Spleen (tissue), 11 donors: ENCODE measurements around the gene DGKE. TPM values are rescaled to one million over a fixed set of nuclear protein-coding genes. Genes with fewer than 3 reads are reported as not detected.
A peak's percentile ranks its signal among the peaks of the same experiment; 100 is the strongest.

Source experiments
- DNase-seq: peaks from one replicate; pipeline ENCODE4 v3.0.0-alpha.2; 2020
- H3K27ac ChIP-seq, 8 donors: fragments of 200-600 bp; sonication (generic) in 7 of 8; 1 replicate in 4 of 8; 2 replicates in 4 of 8; pipeline versions ENCODE4 v1.5.0 to v1.8.0; 2016 to 2021; ENCODE audit warnings: inconsistent platforms in 4 of 8, mild to moderate bottlenecking in 4 of 8, moderate library complexity in 1 of 8
- H3K27me3 ChIP-seq, 7 donors: fragments of 200-600 bp; sonication (generic) in 6 of 7; replicated peaks in 1 of 7; 1 replicate in 4 of 7; 2 replicates in 3 of 7; pipeline versions ENCODE4 v1.5.0 to v1.8.0; 2016 to 2021; ENCODE audit warnings: inconsistent platforms in 3 of 7, mild to moderate bottlenecking in 1 of 7
- H3K36me3 ChIP-seq, 6 donors: fragments of 200-600 bp; sonication (generic) in 5 of 6; 1 replicate in 4 of 6; 2 replicates in 2 of 6; pipeline versions ENCODE4 v1.5.0 to v1.8.0; 2016 to 2021; ENCODE audit warnings: inconsistent platforms in 2 of 6
- H3K4me1 ChIP-seq, 6 donors: fragments of 200-600 bp; sonication (generic) in 5 of 6; 1 replicate in 3 of 6; 2 replicates in 3 of 6; pipeline versions ENCODE4 v1.5.0 to v1.8.0; 2016 to 2021; ENCODE audit warnings: inconsistent platforms in 3 of 6
- H3K4me3 ChIP-seq, 8 donors: fragments of 200-600 bp; sonication (generic) in 7 of 8; 1 replicate in 4 of 8; 2 replicates in 4 of 8; pipeline versions ENCODE4 v1.5.0 to v1.8.0; 2016 to 2021; ENCODE audit warnings: inconsistent platforms in 4 of 8, mild to moderate bottlenecking in 4 of 8, moderate library complexity in 2 of 8
- H3K9me3 ChIP-seq, 8 donors: fragments of 200-600 bp; sonication (generic) in 7 of 8; 1 replicate in 4 of 8; 2 replicates in 4 of 8; pipeline versions ENCODE4 v1.5.0 to v1.8.0; 2016 to 2021; ENCODE audit warnings: inconsistent platforms in 4 of 8
- POLR2A ChIP-seq, 3 donors: fragments of 450-650 bp; IDR thresholded peaks; one replicate each; pipeline ENCODE4 v1.5.1; 2017; ENCODE audit warnings: antibody characterized with exemption in 3 of 3, mild to moderate bottlenecking in 1 of 3
- POLR2AphosphoS5 ChIP-seq, 3 donors: sonication (generic); formaldehyde crosslinking; IDR thresholded peaks; one replicate each; pipeline ENCODE4 v1.5.1; 2017; ENCODE audit warnings: antibody characterized with exemption in 3 of 3
- WGBS, 5 donors: extraction: QIAGEN DNeasy Blood & Tissue Kit in 3 of 5; methylation state at CpG; one replicate each; pipeline versions ENCODE4 v1.1.5 to v1.1.7; 2013 to 2018; 5-methylcytosine and 5-hydroxymethylcytosine counted together
- intact Hi-C: fragments of 100-400 bp; cut with DNase I; formaldehyde crosslinking; loops from one replicate; pipeline ENCODE4 v1.15.0; 2023; ENCODE audit warnings: low total_unique reads
- polyA plus RNA-seq, 3 donors: library from polyadenylated mRNA; stranded (reverse); fragments of 200-250 nt; gene quantifications; one replicate each; pipeline ENCODE4 v1.2.1, GENCODE V29; 2013
- total RNA-seq, 7 donors: library from RNA; depleted of rRNA in 3 of 7; stranded (reverse); fragments of >200 nt in 3 of 7; fragmentation: NEBNext Ultra II Directional in 4 of 7; extraction: Animal tissue kit (Norgen Biotek cat#: 25700) in 4 of 7; gene quantifications; one replicate each; pipeline versions ENCODE4 v1.1.0 to v1.2.1, GENCODE V29; 2016 to 2021
- TF ChIP-seq, protein P1 (sequence below), 11 experiments: fragments of 200-600 bp in 7 of 11; fragments of 450-650 bp in 4 of 11; sonication (generic) in 4 of 11; IDR thresholded peaks in 8 of 11; conservative IDR thresholded peaks in 3 of 11; 1 replicate in 7 of 11; 2 replicates in 4 of 11; pipeline versions ENCODE4 v1.4.0 to v1.8.0; 2016 to 2021; ENCODE audit warnings: antibody characterized with exemption in 11 of 11, inconsistent platforms in 4 of 11, mild to moderate bottlenecking in 1 of 11
- donor health status: healthy with polysubstance abuse.
- donor health status: DM: no; HTN: no; CAD: no; lungs with moderate emphysema.
- donor health status: DM: no; HTN: no; CAD: no.
- donor health status: Bipolar disorder and iron deficiency.
- donor health status: healthy.
- donor health status: DM: no; HTN: no; CAD: no.
- donor health status: DM: yes; HTN: yes; CAD: no.

Gene DGKE
- total and polyA plus RNA-seq, 10 donors, result 2.3 to 37.3 (median 22.2) TPM

DNA sequence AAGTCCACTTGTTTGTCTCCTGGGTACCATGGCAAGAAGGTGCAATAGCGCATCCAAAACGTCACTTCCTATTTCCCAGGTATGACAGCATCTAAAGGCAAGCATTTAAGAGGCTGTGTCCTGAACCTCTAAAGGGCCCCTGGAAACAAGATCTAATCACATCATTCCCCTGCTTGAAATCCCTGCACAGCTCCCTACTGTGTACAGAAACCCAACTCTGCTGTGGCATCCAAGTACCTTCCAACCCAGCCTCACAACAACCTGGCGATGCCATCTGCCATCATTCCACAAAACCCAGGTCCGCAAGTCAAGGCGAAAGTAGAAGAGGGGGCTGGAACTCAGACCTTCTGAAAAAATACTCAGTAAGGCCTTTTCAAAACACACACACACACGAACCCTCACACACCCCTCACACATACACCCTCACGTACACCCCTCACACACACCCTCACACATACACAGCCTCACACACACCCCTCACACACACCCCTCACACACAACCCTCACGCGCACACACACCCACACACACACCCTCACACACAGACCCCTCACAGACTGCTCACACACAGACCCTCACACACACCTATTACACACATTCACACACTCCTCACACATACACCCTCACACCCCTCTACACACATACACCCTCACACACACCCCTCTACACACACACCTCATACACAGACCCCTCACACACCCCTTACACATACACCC, 24.7 kb upstream of the DGKE start:
- H3K4me1 ChIP-seq, result no peaks in the 10 kb centered on the region
- WGBS, 5 donors, result 89 to 97% (median 96%) methylated on average over 9 of the region's 9 CpGs
- H3K27me3 ChIP-seq, result no peaks in the 10 kb centered on the region
- H3K27ac ChIP-seq, result no peak overlapping the region
- intact Hi-C loops, result no loop called here
- DNase-seq, result peak; percentile 21
- H3K36me3 ChIP-seq, result no peaks in the 10 kb centered on the region
- TF ChIP-seq POLR2AphosphoS5 (IDR thresholded peaks at IDR 0.05) (no peak), POLR2A (IDR thresholded peaks at IDR 0.05) (no peak)
- TF ChIP-seq, protein P1, sequence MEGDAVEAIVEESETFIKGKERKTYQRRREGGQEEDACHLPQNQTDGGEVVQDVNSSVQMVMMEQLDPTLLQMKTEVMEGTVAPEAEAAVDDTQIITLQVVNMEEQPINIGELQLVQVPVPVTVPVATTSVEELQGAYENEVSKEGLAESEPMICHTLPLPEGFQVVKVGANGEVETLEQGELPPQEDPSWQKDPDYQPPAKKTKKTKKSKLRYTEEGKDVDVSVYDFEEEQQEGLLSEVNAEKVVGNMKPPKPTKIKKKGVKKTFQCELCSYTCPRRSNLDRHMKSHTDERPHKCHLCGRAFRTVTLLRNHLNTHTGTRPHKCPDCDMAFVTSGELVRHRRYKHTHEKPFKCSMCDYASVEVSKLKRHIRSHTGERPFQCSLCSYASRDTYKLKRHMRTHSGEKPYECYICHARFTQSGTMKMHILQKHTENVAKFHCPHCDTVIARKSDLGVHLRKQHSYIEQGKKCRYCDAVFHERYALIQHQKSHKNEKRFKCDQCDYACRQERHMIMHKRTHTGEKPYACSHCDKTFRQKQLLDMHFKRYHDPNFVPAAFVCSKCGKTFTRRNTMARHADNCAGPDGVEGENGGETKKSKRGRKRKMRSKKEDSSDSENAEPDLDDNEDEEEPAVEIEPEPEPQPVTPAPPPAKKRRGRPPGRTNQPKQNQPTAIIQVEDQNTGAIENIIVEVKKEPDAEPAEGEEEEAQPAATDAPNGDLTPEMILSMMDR (IDR thresholded peaks at IDR 0.05 in 8 of 11, conservative IDR thresholded peaks at IDR 0.05 in 3 of 11), result no peak
- no peak overlapping the region for H3K4me3 ChIP-seq
- no peaks in the 10 kb centered on the region for H3K9me3 ChIP-seq

DNA sequence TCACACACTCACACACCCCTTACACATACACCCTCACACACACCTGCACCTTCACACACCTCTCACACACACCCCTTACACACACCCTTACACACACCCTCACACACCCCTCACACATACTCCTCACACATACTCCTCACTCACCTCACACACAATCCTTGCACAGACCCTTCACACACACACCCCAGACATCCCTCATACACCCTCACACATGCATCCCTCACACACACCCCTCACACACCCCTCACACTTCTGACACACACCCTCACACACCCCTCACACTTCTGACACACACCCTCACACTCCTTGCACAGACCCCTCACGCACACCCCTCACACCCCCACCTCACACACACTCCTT, 24.2 kb upstream of the DGKE start:
- H3K27me3 ChIP-seq, result no peaks in the 10 kb centered on the region
- whole genome bisulfite sequencing, 5 donors, result 83 to 100% (median 87%) methylated on average over 1 of the region's 1 CpG
- H3K4me1 ChIP-seq, result no peaks in the 10 kb centered on the region
- no peaks in the 10 kb centered on the region for H3K36me3 ChIP-seq
- no peak overlapping the region for H3K4me3 ChIP-seq
- intact Hi-C loops, result no loop called here
- no peak for DNase-seq
- H3K9me3 ChIP-seq, result no peaks in the 10 kb centered on the region
- H3K27ac ChIP-seq, result no peak overlapping the region
- TF ChIP-seq POLR2A (IDR thresholded peaks at IDR 0.05) (no peak), POLR2AphosphoS5 (IDR thresholded peaks at IDR 0.05) (no peak)
- TF ChIP-seq, protein P1 (IDR thresholded peaks at IDR 0.05 in 8 of 11, conservative IDR thresholded peaks at IDR 0.05 in 3 of 11), result no peak

DNA sequence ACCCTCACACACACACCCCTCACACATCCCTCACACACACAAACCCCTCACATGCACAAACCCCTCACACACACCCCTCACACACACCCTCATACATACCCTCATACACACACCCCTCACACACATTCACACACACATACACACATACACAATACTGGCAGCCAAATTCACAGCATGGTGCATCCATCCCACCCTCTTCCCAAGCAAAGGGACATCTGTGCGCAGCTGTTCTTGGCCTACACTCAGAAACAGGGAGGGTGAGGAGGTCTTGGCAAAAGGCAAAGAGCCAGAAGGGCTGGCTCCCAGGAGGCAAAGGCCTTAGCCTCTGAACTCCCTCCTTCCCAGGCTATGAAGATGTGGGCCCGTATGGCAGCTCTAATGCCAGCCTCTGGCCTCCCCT, 23.6 kb upstream of the DGKE start:
- no peak for TF ChIP-seq POLR2A (IDR thresholded peaks at IDR 0.05)
- no peak for TF ChIP-seq POLR2AphosphoS5 (IDR thresholded peaks at IDR 0.05)
- TF ChIP-seq, protein P1 (IDR thresholded peaks at IDR 0.05 in 8 of 11, conservative IDR thresholded peaks at IDR 0.05 in 3 of 11), result no peak
- 73 to 92% (median 87%) methylated on average over 2 of the region's 2 CpGs for WGBS, 5 donors
- H3K27ac ChIP-seq, result no peak overlapping the region
- intact Hi-C loops, result no loop called here
- no peaks in the 10 kb centered on the region for H3K4me1 ChIP-seq
- H3K27me3 ChIP-seq, result no peaks in the 10 kb centered on the region
- no peaks in the 10 kb centered on the region for H3K9me3 ChIP-seq
- peak; percentile 29 for DNase-seq
- H3K4me3 ChIP-seq, result no peak overlapping the region
- no peaks in the 10 kb centered on the region for H3K36me3 ChIP-seq

DNA sequence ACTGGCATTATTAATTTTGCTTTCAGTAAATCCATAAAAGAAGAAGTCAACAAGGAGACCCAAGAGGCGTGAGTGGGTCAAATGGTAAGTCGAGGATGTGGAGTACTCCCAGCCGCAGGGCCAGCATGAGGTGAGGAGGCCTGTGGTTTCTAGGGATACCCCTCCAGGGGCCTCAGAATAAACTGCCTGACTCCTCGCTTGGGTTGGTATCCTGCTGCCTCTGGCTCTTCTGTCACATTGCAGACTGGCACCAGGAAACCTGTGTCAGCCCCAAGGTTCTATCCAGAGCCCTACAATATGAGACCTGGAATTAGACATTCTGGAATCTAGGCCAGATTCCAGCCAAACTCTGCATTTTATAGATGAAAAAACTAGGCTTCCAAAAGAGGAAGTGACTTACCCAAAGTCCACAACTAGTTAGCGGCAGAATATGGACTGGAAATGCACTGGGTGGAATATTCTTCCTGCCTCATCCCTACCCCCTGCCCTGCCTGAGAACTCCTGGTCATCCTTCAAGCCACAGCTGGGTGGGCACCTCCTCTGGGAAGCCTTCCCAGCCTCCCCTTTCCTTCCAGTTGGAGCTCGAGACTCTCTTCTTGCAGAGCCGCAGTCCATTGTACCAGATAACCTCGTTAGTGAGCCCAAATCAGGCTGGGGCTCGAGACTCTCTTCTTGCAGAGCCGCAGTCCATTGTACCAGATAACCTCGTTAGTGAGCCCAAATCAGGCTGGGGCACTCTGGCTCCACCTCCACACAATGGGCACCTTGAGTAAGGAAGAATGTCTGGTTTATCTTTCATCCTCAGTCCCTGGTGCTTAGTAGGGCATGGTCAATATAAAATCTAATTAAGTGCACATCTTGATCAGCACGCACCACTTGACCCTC, 22.8 kb upstream of the DGKE start:
- WGBS, 5 donors, result 77 to 87% (median 81%) methylated on average over 12 of the region's 12 CpGs
- intact Hi-C loops, result no loop called here
- no peak overlapping the region for H3K27ac ChIP-seq
- no peaks in the 10 kb centered on the region for H3K36me3 ChIP-seq
- peak; percentile 20 for DNase-seq
- TF ChIP-seq POLR2AphosphoS5 (IDR thresholded peaks at IDR 0.05) (no peak), POLR2A (IDR thresholded peaks at IDR 0.05) (no peak)
- TF ChIP-seq, protein P1 (IDR thresholded peaks at IDR 0.05 in 8 of 11, conservative IDR thresholded peaks at IDR 0.05 in 3 of 11), result no peak
- no peaks in the 10 kb centered on the region for H3K9me3 ChIP-seq
- H3K4me1 ChIP-seq, result no peaks in the 10 kb centered on the region
- H3K4me3 ChIP-seq, result no peak overlapping the region
- H3K27me3 ChIP-seq, result no peaks in the 10 kb centered on the region
